Fibroblast of pulmonary artery (primary cell): ENCODE data around the gene ZFAND3.

Experiments
- DNase-seq: peaks from one replicate; pipeline ENCODE4 v3.0.0-alpha.2; 2010; ENCODE audit warnings: low read depth
- H3K4me3 ChIP-seq: replicated peaks from 2 replicates; pipeline ENCODE4 v1.5.1; 2011; ENCODE audit warnings: low read depth, mild to moderate bottlenecking, control low read depth, low read length, moderate library complexity
- TF ChIP-seq, protein P1 (sequence below): IDR thresholded peaks from 2 replicates; pipeline ENCODE4 v1.5.1; 2011; ENCODE audit warnings: mild to moderate bottlenecking, control low read depth, low read length, inconsistent platforms; ENCODE audit errors: missing control alignments

The ZFAND3 gene

GRCh38 chr6:38085031-38085430, 265.5 kb downstream of the ZFAND3 start:
- TF ChIP-seq, protein P1, sequence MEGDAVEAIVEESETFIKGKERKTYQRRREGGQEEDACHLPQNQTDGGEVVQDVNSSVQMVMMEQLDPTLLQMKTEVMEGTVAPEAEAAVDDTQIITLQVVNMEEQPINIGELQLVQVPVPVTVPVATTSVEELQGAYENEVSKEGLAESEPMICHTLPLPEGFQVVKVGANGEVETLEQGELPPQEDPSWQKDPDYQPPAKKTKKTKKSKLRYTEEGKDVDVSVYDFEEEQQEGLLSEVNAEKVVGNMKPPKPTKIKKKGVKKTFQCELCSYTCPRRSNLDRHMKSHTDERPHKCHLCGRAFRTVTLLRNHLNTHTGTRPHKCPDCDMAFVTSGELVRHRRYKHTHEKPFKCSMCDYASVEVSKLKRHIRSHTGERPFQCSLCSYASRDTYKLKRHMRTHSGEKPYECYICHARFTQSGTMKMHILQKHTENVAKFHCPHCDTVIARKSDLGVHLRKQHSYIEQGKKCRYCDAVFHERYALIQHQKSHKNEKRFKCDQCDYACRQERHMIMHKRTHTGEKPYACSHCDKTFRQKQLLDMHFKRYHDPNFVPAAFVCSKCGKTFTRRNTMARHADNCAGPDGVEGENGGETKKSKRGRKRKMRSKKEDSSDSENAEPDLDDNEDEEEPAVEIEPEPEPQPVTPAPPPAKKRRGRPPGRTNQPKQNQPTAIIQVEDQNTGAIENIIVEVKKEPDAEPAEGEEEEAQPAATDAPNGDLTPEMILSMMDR, result no peak
- no peak overlapping the region for H3K4me3 ChIP-seq
- DNase-seq, result no peak

DNA sequence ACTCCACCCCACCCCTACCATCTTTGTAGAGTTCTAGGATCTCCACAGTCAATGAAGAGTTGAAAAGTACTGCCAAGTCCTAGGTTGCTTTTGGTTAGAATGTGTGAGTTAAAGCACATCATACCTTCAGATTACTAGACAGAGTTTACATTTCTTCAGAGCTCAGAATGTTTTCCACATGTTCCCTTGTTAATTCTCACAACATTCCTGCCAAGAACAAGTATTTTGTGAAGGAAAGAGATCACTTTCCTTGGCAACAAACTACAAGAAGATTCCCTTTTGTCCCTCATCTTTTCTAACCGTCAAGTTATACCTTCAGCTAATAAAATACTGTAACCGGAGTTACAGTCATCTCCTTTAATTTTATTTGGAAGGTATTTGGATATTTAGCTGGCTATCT, 266.8 kb downstream of the ZFAND3 start:
- TF ChIP-seq, protein P1, result no peak
- H3K4me3 ChIP-seq, result no peak overlapping the region
- DNase-seq, result no peak

GRCh38 chr6:38088010-38088409, 268.5 kb downstream of the ZFAND3 start:
- H3K4me3 ChIP-seq, result no peak overlapping the region
- no peak for DNase-seq
- TF ChIP-seq, protein P1, result no peak

DNA sequence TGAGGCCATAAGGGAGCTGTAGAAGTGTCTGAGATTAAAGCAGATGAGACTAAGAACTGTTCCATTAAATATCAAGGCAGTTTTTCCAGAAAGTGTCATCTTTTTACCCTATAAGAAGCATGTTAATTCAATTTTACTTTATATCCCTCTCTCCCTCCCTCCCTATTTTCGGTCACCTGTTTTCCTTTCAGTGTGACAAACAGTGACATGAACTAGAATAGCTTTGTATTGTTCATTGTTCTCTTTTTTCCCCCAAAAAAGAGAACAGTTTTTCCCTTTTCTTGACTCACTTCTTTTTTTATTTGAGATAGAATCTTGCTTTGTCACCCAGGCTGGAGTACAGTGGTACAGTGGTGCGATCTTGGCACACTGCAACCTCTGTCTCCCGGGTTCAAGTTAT, 269.3 kb downstream of the ZFAND3 start:
- DNase-seq, result no peak
- TF ChIP-seq, protein P1, result no peak
- H3K4me3 ChIP-seq, result no peak overlapping the region

- no peak for DNase-seq
- H3K4me3 ChIP-seq, result no peak overlapping the region
- TF ChIP-seq, protein P1, result no peak
Measured at GRCh38 chr6:38091613-38092012, 272.1 kb downstream of the ZFAND3 start.

DNA sequence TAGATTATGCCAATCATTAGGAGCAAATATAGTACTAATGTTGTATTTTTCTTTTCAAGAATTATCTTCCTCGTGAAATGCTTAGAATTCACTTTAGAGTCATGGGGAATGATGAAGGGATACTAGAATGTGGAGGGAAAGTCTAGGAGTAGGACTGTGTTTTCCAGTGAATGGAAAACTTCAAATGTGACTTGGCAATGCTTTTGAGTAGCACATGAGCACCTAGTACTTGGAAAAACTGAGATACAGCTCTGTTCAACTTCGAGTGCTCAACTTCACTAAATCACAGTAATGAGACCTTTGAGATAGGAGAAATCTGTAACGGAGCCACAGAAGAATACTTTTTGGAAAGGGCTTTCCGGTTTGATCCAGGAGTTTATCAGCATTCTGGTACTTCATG, 272.9 kb downstream of the ZFAND3 start:
- H3K4me3 ChIP-seq, result no peak overlapping the region
- DNase-seq, result no peak
- TF ChIP-seq, protein P1, result no peak

DNA sequence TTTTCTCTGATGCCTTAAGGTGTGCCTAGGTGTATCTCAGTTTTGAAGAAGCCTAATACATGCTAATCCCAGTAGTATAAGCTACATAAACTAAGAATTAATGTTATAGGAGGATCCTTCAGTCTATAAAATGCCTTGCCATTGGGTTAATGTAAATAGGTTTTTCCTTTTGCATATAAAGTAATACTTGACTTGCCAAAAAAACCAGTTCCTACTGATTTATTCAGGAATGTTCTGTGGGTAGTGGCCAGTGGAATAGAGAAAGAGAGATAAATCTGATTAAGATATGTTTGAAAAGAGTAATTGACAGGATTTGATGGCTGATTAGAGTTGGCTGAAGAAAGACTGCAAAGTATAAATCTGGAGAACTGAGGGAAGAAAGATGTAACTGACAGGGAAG, 273.4 kb downstream of the ZFAND3 start:
- DNase-seq, result no peak
- H3K4me3 ChIP-seq, result no peak overlapping the region
- TF ChIP-seq, protein P1, result no peak
